Measurements from ENCODE around the gene SQSTM1. TPM values are rescaled to one million over a fixed set of nuclear protein-coding genes. Genes with fewer than 3 reads are reported as not detected.

Gene SQSTM1
- total and polyA plus RNA-seq, 9 of the 15 experiments (the other 6 are each of a cell fraction or from before 2014, with no cell fraction given): 5.6 to 148 (median 64.0) TPM

GRCh38 chr5:179874536-179875292 lies 54.0 kb downstream of the SQSTM1 start (continued):
- TF ChIP-seq ZBTB40 (IDR thresholded peaks at IDR 0.05) (no peak), ZBTB40 (CRISPR knock-in tag; IDR thresholded peaks at IDR 0.05) (no peak)

Measured in K562 (cell line).